WTC11 (cell line): ENCODE data around the gene CCDC28B.

Experiments
- ARID4B ChIP-seq: sonication (generic); formaldehyde crosslinking; IDR thresholded peaks from 2 replicates; pipeline ENCODE4 v1.8.0; 2023; ENCODE audit warnings: missing genetic modification reagents, mild to moderate bottlenecking, borderline replicate concordance
- CREM ChIP-seq: sonication (generic); formaldehyde crosslinking; IDR thresholded peaks from 2 replicates; pipeline ENCODE4 v1.8.1; 2022; ENCODE audit warnings: mild to moderate bottlenecking, missing genetic modification reagents, moderate library complexity
- CTCF ChIP-seq: fragments of 200-600 bp; IDR thresholded peaks from 2 replicates; pipeline ENCODE4 v1.8.0; 2022; ENCODE audit warnings: antibody characterized with exemption
- E2F1 ChIP-seq: sonication (generic); formaldehyde crosslinking; IDR thresholded peaks from 2 replicates; pipeline ENCODE4 v1.8.0; 2022; ENCODE audit warnings: mild to moderate bottlenecking, missing genetic modification reagents
- E2F4 ChIP-seq: sonication (generic); formaldehyde crosslinking; IDR thresholded peaks from 2 replicates; pipeline ENCODE4 v1.8.1; 2022; ENCODE audit warnings: low read depth, mild to moderate bottlenecking, moderate library complexity, missing genetic modification reagents, borderline replicate concordance
- ELF4 ChIP-seq: sonication (generic); formaldehyde crosslinking; IDR thresholded peaks from 2 replicates; pipeline ENCODE4 v1.8.1; 2022; ENCODE audit warnings: low read depth, mild to moderate bottlenecking, moderate library complexity, missing genetic modification reagents
- NR3C1 ChIP-seq: sonication (generic); formaldehyde crosslinking; conservative IDR thresholded peaks from 2 replicates; pipeline ENCODE4 v1.8.1; 2023; ENCODE audit warnings: low read depth, mild to moderate bottlenecking, missing genetic modification reagents
- USF2 ChIP-seq: sonication (generic); formaldehyde crosslinking; IDR thresholded peaks from 2 replicates; pipeline ENCODE4 v1.8.1; 2023; ENCODE audit warnings: mild to moderate bottlenecking, missing genetic modification reagents, moderate library complexity
- ZNF416 ChIP-seq: fragments of 250-450 bp; sonication (Bioruptor Pico); IDR thresholded peaks from 2 replicates; pipeline ENCODE4 v1.9.0; 2021; ENCODE audit warnings: mild to moderate bottlenecking, inconsistent platforms

GRCh38 chr1:32223683-32224082 is 23.3 kb downstream of the CCDC28B start:
- TF ChIP-seq CTCF: no peak
- no peak for TF ChIP-seq ELF4 (CRISPR knock-in tag)
- no peak for TF ChIP-seq E2F4 (CRISPR knock-in tag)
- TF ChIP-seq USF2: no peak
- no peak for TF ChIP-seq ARID4B (CRISPR knock-in tag)
- no peak for TF ChIP-seq ZNF416 (CRISPR knock-in tag)
- no peak for TF ChIP-seq CREM (CRISPR knock-in tag)
- no peak for TF ChIP-seq NR3C1 (CRISPR knock-in tag)
- TF ChIP-seq E2F1 (CRISPR knock-in tag): no peak
